GM23338 (cell line): Measurements from ENCODE around the gene STIL. TPM values are rescaled to one million over a fixed set of nuclear protein-coding genes. Genes with fewer than 3 reads are reported as not detected.
A peak's percentile ranks its signal among the peaks of the same experiment; 100 is the strongest.

Experiments used
- ATAC-seq: fragments of 200-7000 bp; cut with Tn5 transposase; 3 replicates; pipeline ENCODE4 v1.9.1; 2020
- DNase-seq: peaks from one replicate; pipeline ENCODE4 v3.0.0-alpha.2; 2015; ENCODE audit warnings: low spot score
- H2AFZ ChIP-seq: fragments of 200-600 bp; sonication (generic); 2 replicates; pipeline ENCODE4 v1.8.0; 2016; ENCODE audit warnings: antibody characterized with exemption, mild to moderate bottlenecking, moderate library complexity
- H3F3A ChIP-seq: fragments of 200-600 bp; sonication (generic); replicated peaks from 2 replicates; pipeline ENCODE4 v1.8.0; 2017; ENCODE audit warnings: antibody characterized with exemption, mixed run types, low read depth
- H3K27ac ChIP-seq: fragments of 200-600 bp; sonication (generic); 2 replicates; pipeline ENCODE4 v1.6.1; 2016; ENCODE audit warnings: low read depth
- H3K27me3 ChIP-seq: fragments of 200-600 bp; sonication (generic); 2 replicates; pipeline ENCODE4 v1.8.0; 2016; ENCODE audit warnings: mild to moderate bottlenecking, mixed run types, moderate library complexity; ENCODE audit not compliant: insufficient read depth
- H3K36me3 ChIP-seq: fragments of 200-600 bp; sonication (generic); 2 replicates; pipeline ENCODE4 v1.8.0; 2016; ENCODE audit warnings: mild to moderate bottlenecking; ENCODE audit not compliant: insufficient read depth
- H3K4me1 ChIP-seq: fragments of 200-600 bp; sonication (generic); 2 replicates; pipeline ENCODE4 v1.8.0; 2016; ENCODE audit warnings: mild to moderate bottlenecking, moderate library complexity; ENCODE audit not compliant: insufficient read depth
- H3K4me2 ChIP-seq: fragments of 200-600 bp; sonication (generic); 2 replicates; pipeline ENCODE4 v1.7.1; 2017; ENCODE audit warnings: mixed run types
- H3K4me3 ChIP-seq: fragments of 200-600 bp; sonication (generic); 2 replicates; pipeline ENCODE4 v1.6.1; 2016; ENCODE audit warnings: mixed run types
- H3K79me2 ChIP-seq: fragments of 200-600 bp; sonication (generic); replicated peaks from 2 replicates; pipeline ENCODE4 v1.8.0; 2017; ENCODE audit warnings: mild to moderate bottlenecking; ENCODE audit not compliant: insufficient read depth
- H3K9me2 ChIP-seq: fragments of 200-600 bp; sonication (generic); 2 replicates; pipeline ENCODE4 v1.8.0; 2017; ENCODE audit not compliant: insufficient read depth
- H4K20me1 ChIP-seq: fragments of 200-600 bp; sonication (generic); replicated peaks from 2 replicates; pipeline ENCODE4 v1.8.0; 2017; ENCODE audit warnings: mild to moderate bottlenecking; ENCODE audit not compliant: insufficient read depth
- H3K27ac Mint-ChIP-seq: 2 replicates; pipeline ENCODE4 v1.8.0; 2020; ENCODE audit warnings: inconsistent platforms, mild to moderate bottlenecking, moderate library complexity, mixed read lengths
- H3K27me3 Mint-ChIP-seq: 3 replicates; pipeline ENCODE4 v1.8.0; 2022; ENCODE audit warnings: low read depth, mild to moderate bottlenecking, moderate library complexity, mixed read lengths, inconsistent platforms; ENCODE audit not compliant: insufficient read depth, poor library complexity
- H3K36me3 Mint-ChIP-seq: 3 replicates; pipeline ENCODE4 v1.8.0; 2021; ENCODE audit warnings: low read depth, mild to moderate bottlenecking, inconsistent platforms, moderate library complexity, mixed read lengths
- H3K4me1 Mint-ChIP-seq: 3 replicates; pipeline ENCODE4 v1.8.0; 2020; ENCODE audit warnings: mild to moderate bottlenecking, inconsistent platforms, mixed read lengths
- H3K4me3 Mint-ChIP-seq: 3 replicates; pipeline ENCODE4 v1.8.0; 2021; ENCODE audit warnings: moderate library complexity, mild to moderate bottlenecking, inconsistent platforms, mixed read lengths
- H3K9me3 Mint-ChIP-seq: 3 replicates; pipeline ENCODE4 v1.8.0; 2020; ENCODE audit warnings: moderate library complexity, mild to moderate bottlenecking, inconsistent platforms, mixed read lengths
- CREB1 ChIP-seq: fragments of 250-450 bp; sonication (Bioruptor Pico); IDR thresholded peaks from 2 replicates; pipeline ENCODE4 v1.5.0; 2020; ENCODE audit warnings: low read depth, mild to moderate bottlenecking, moderate library complexity
- EZH2 ChIP-seq: fragments of 200-600 bp; sonication (generic); IDR thresholded peaks from one replicate; pipeline ENCODE4 v1.8.0; 2017; ENCODE audit warnings: antibody characterized with exemption, mild to moderate bottlenecking, low read depth; ENCODE audit not compliant: unreplicated experiment
- EZH2phosphoT487 ChIP-seq: fragments of 200-600 bp; sonication (generic); IDR thresholded peaks from one replicate; pipeline ENCODE4 v1.8.1; 2018; ENCODE audit warnings: antibody characterized with exemption; ENCODE audit not compliant: unreplicated experiment
- NANOG ChIP-seq: IDR thresholded peaks from 2 replicates; pipeline ENCODE4 v1.6.1; 2016; ENCODE audit warnings: antibody characterized with exemption, borderline replicate concordance
- REST ChIP-seq: IDR thresholded peaks from one replicate; pipeline ENCODE4 v1.6.1; 2018; ENCODE audit warnings: antibody characterized with exemption; ENCODE audit not compliant: unreplicated experiment
- polyA plus RNA-seq: library from polyadenylated mRNA; unstranded; fragments of >200 nt; fragmentation: Nextera tagmentation; extraction: Ambion mirVana; gene quantifications from 2 replicates; pipeline ENCODE4 v1.2.1, GENCODE V29; 2016
- total RNA-seq: library from RNA; depleted of rRNA; stranded (reverse); fragments of >200 nt; shearing (Covaris generic); gene quantifications from 2 replicates; pipeline ENCODE4 v1.2.3, GENCODE V29; 2014

The STIL gene
- total and polyA plus RNA-seq, 2 experiments from 2014 or later: 15.6 to 38.2 TPM

- DNase-seq (peak; percentile 79), ATAC-seq (peak; percentile 20)
- peak within 1 kb of the TSS; percentile 53 for H3K4me3 ChIP-seq
- peaks cover 59% of the 10 kb centered on the region for H3K4me1 ChIP-seq
- H3K79me2 ChIP-seq: no peaks in the 10 kb centered on the region
- Mint-ChIP-seq H3K4me1 (peaks cover 54% of the 10 kb centered on the region), H3K27me3 (peaks cover 95% of the 10 kb centered on the region), H3K4me3 (peak within 1 kb of the TSS; percentile 71), H3K9me3 (no peaks in the 10 kb centered on the region), H3K27ac (no peak within 1 kb of the TSS), H3K36me3 (no peaks in the 10 kb centered on the region)
- H3K36me3 ChIP-seq: no peaks in the 10 kb centered on the region
- peaks cover 100% of the 10 kb centered on the region for H3K27me3 ChIP-seq
- no peak within 1 kb of the TSS for H3K27ac ChIP-seq
- peak within 1 kb of the TSS; percentile 74 for H2AFZ ChIP-seq
- TF ChIP-seq EZH2 (peak; percentile 68), REST (no peak), NANOG (no peak), EZH2phosphoT487 (peak; percentile 70)
- H3K9me2 ChIP-seq: no peaks in the 10 kb centered on the region
- H3K4me2 ChIP-seq: peak within 1 kb of the TSS; percentile 76
- peaks cover 26% of the 10 kb centered on the region; the same call in 1 of the 2 replicates for H4K20me1 ChIP-seq
- H3F3A ChIP-seq: peaks cover 16% of the 10 kb centered on the region
Observed at GRCh38 chr1:47232187-47232874, 81.6 kb downstream of the STIL start, which contains the start of gene TAL1. TSS of gene TAL1 (minus strand) at chr1:47232225. CDS start at chr1:47225888, 6,337 bp downstream.

- peaks cover 67% of the 10 kb centered on the region for H3K4me1 ChIP-seq
- no peaks in the 10 kb centered on the region for H3K9me2 ChIP-seq
- peak overlapping the region; percentile 74 for H2AFZ ChIP-seq
- H3F3A ChIP-seq: peaks cover 24% of the 10 kb centered on the region
- peak overlapping the region; percentile 53 for H3K4me3 ChIP-seq
- H3K79me2 ChIP-seq: no peaks in the 10 kb centered on the region
- peak; percentile 23 for ATAC-seq
- Mint-ChIP-seq H3K27ac (no peak overlapping the region), H3K4me3 (peak overlapping the region; percentile 71), H3K4me1 (peaks cover 58% of the 10 kb centered on the region), H3K9me3 (no peaks in the 10 kb centered on the region), H3K27me3 (peaks cover 98% of the 10 kb centered on the region), H3K36me3 (no peaks in the 10 kb centered on the region)
- H3K27ac ChIP-seq: no peak overlapping the region
- no peaks in the 10 kb centered on the region for H3K36me3 ChIP-seq
- H3K27me3 ChIP-seq: peaks cover 100% of the 10 kb centered on the region
- H4K20me1 ChIP-seq: peaks cover 26% of the 10 kb centered on the region; the same call in 1 of the 2 replicates
- no peak for TF ChIP-seq CREB1 (CRISPR knock-in tag)
- peak; percentile 100 for TF ChIP-seq EZH2
- TF ChIP-seq EZH2phosphoT487: peak; percentile 96
- no peak for TF ChIP-seq REST
- peak; percentile 46 for DNase-seq
- H3K4me2 ChIP-seq: peak overlapping the region; percentile 76
Observed at GRCh38 chr1:47231301-47232186, 82.4 kb downstream of the STIL start.
